ENCODE results near the gene RGS8. TPM values are rescaled to one million over a fixed set of nuclear protein-coding genes. Genes with fewer than 3 reads are reported as not detected.
"Not testable (repeated sequence)": the region's sequence is repeated elsewhere in the genome, so short reads cannot be mapped to it uniquely, and the experiment has no call there.

RGS8 gene
- total RNA-seq, 1 experiment from 2014 or later: not detected

DNA sequence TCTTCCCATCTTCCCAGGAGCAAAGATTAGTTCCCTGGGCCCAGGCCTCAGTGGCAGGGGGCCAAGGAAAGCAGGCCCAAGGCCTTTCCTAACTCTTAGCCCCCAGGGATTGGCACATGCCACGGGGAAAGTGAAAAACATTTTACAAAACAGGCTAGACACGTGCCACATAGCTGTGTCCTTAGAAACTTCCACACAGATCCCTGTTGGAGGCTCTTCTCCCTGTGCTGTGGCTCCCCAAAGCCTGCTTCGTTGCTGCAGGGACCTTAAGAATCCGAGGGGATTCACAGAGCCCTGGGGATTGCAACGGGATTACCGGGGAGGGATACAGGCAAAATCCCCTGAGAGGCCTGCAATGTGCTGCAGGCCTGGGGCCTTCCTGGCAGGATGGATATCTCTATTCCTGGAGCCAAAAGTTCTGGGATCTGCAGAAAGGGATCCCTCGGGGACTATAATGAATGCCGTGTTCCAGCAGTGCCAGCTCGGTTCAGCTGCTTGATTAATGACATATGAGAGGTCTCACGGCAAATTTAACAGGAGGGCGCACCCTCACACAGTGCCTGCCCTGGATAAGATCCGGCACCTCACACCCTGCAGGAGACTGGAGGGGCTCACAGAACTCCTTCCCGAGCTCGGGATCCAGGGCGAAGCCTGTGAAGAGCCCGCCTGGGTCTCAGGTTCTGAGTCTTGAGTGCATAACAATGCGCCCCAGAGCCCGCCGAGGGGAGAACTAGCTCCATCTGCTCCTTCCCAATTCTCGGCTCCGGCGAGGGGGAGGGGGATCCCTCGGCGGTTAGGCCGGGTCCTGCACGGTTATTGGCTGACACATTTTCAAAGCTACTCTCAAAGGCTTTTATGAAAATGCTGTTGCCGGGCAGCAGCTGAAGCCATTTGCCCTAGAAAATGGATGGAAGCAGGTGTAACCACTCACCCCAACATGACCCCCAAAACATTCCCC, 15.3 kb upstream of the RGS8 start:
- intact Hi-C loops (cut with micrococcal nuclease; ENCODE audit: unreplicated experiment) (no loop called here), in situ Hi-C loops (cut with HindIII; ENCODE audit: low pct_unique_long_range_greater_than_20kb, low sequenced_read_pairs) (no loop called here)
- TF ChIP-seq TCF7L2 (IDR thresholded peaks at IDR 0.05; ENCODE audit: low read depth, low read length) (no peak), POLR2AphosphoS5 (IDR thresholded peaks at IDR 0.05; ENCODE audit: low read depth, low read length) (no peak), SIN3A (IDR thresholded peaks at IDR 0.05; ENCODE audit: borderline replicate concordance, insufficient read depth, low read depth, low read length) (no peak), CTCF (IDR thresholded peaks at IDR 0.05) (no peak), REST (IDR thresholded peaks at IDR 0.05; ENCODE audit: insufficient read depth in 1 of 2, low read depth in 2 of 2, low read length in 1 of 2) (no peak)
- ChIA-PET CTCF (no interaction called here), POLR2A (no interaction called here)
- Histone ChIP-seq H3K27ac (ENCODE audit: low read length) (no peak overlapping the region), H3K4me3 (ENCODE audit: low read depth in 2 of 2, low read length in 2 of 2) (no peak overlapping the region), H3K9me3 (ENCODE audit: control insufficient read depth, insufficient read depth, low read depth, low read length) (no peaks in the 10 kb centered on the region), H3K27me3 (ENCODE audit: control insufficient read depth, insufficient read depth, low read length) (peaks cover 3% of the 10 kb centered on the region), H3K4me1 (ENCODE audit: control insufficient read depth, insufficient read depth, low read length) (no peaks in the 10 kb centered on the region), H3K36me3 (ENCODE audit: control insufficient read depth, insufficient read depth, low read length) (no peaks in the 10 kb centered on the region)
- DNase-seq (ENCODE audit: low read depth, low spot score) (no peak), ATAC-seq (no peak)
- no TSS peak for BruUV-seq (replicated peaks)

- Histone ChIP-seq H3K27ac (ENCODE audit: low read length) (no peak overlapping the region), H3K4me3 (ENCODE audit: low read depth in 2 of 2, low read length in 2 of 2) (no peak overlapping the region), H3K9me3 (ENCODE audit: control insufficient read depth, insufficient read depth, low read depth, low read length) (no peaks in the 10 kb centered on the region), H3K27me3 (ENCODE audit: control insufficient read depth, insufficient read depth, low read length) (peaks cover 3% of the 10 kb centered on the region), H3K4me1 (ENCODE audit: control insufficient read depth, insufficient read depth, low read length) (no peaks in the 10 kb centered on the region), H3K36me3 (ENCODE audit: control insufficient read depth, insufficient read depth, low read length) (no peaks in the 10 kb centered on the region)
- ChIA-PET POLR2A (no interaction called here), CTCF (no interaction called here)
- no peak for TF ChIP-seq TCF7L2 (IDR thresholded peaks at IDR 0.05; ENCODE audit: low read depth, low read length)
- no peak for TF ChIP-seq REST (IDR thresholded peaks at IDR 0.05; ENCODE audit: insufficient read depth in 1 of 2, low read depth in 2 of 2, low read length in 1 of 2)
- no peak for TF ChIP-seq CTCF (IDR thresholded peaks at IDR 0.05)
- TF ChIP-seq SIN3A (IDR thresholded peaks at IDR 0.05; ENCODE audit: borderline replicate concordance, insufficient read depth, low read depth, low read length): no peak
- no peak for TF ChIP-seq POLR2AphosphoS5 (IDR thresholded peaks at IDR 0.05; ENCODE audit: low read depth, low read length)
- DNase-seq (ENCODE audit: low read depth, low spot score) (no peak), ATAC-seq (no peak)
- no TSS peak for BruUV-seq (replicated peaks)
- in situ Hi-C loops (cut with HindIII; ENCODE audit: low pct_unique_long_range_greater_than_20kb, low sequenced_read_pairs) (no loop called here), intact Hi-C loops (cut with micrococcal nuclease; ENCODE audit: unreplicated experiment) (no loop called here)
Observed at GRCh38 chr1:182698971-182699370, 14.6 kb upstream of the RGS8 start.

- POLR2A ChIA-PET: interaction anchor here (0.6 kb wide), 2 partner anchors 161 to 1103 kb away, joined by 4 to 5 read pairs; no protein-coding TSS in a partner anchor
- H3K4me3 ChIP-seq (ENCODE audit: low read depth in 2 of 2, low read length in 2 of 2); H3K36me3 ChIP-seq (ENCODE audit: control insufficient read depth, insufficient read depth, low read length); H3K27me3 ChIP-seq (ENCODE audit: control insufficient read depth, insufficient read depth, low read length); H3K27ac ChIP-seq (ENCODE audit: low read length); H3K9me3 ChIP-seq (ENCODE audit: control insufficient read depth, insufficient read depth, low read depth, low read length); BruUV-seq (replicated peaks); in situ Hi-C loops (cut with HindIII; ENCODE audit: low pct_unique_long_range_greater_than_20kb, low sequenced_read_pairs); H3K4me1 ChIP-seq (ENCODE audit: control insufficient read depth, insufficient read depth, low read length); intact Hi-C loops (cut with micrococcal nuclease; ENCODE audit: unreplicated experiment); ATAC-seq; CTCF ChIA-PET; DNase-seq (ENCODE audit: low read depth, low spot score): not testable (repeated sequence)
Observed at GRCh38 chr1:182693139-182693538, 8.8 kb upstream of the RGS8 start.
